GM18907 (cell line): ENCODE results near the gene POLE.
"Not testable (repeated sequence)": the region's sequence is repeated elsewhere in the genome, so short reads cannot be mapped to it uniquely, and the experiment has no call there.

Source experiments
- ATAC-seq: cut with Tn5 transposase; IDR thresholded peaks from one replicate; pipeline ENCODE4 v1.9.1; 2021; ENCODE audit warnings: mild to moderate bottlenecking, moderate library complexity; ENCODE audit not compliant: unreplicated experiment

POLE gene

DNA sequence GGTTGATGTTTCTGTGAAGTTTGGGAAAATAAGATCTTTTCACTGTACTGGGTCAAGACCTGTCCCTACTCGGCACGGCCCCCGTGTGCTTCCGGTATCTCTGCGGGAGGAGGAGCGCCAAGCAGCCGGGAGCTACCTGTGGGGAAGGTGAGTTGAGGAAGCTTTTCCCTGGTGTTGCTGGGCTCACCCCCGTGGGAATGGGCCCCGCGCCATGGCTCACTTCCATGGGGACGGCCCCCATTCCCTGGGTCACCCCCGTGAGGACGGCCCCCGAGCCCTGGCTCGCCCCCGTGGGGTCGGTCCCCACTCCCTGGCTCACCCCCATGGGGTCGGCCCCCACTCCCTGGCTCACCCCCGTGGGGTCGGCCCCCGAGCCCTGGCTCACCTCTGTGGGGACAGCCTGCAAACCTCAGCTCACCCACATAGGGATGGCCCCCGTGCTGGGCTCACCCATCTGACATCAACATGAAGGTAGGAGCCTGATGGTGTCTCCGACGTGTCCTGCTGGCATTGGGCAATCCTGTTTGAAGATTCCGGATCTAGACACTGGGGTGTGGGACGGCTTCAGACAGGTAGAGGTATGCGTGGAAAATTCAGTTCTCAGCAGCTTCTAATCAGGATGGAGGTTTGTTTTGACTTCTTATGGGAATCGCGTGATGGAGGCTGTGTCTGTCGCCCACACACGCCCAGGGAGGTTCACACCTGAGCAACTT lies 85.8 kb downstream of the POLE start:
- no peak for ATAC-seq

DNA sequence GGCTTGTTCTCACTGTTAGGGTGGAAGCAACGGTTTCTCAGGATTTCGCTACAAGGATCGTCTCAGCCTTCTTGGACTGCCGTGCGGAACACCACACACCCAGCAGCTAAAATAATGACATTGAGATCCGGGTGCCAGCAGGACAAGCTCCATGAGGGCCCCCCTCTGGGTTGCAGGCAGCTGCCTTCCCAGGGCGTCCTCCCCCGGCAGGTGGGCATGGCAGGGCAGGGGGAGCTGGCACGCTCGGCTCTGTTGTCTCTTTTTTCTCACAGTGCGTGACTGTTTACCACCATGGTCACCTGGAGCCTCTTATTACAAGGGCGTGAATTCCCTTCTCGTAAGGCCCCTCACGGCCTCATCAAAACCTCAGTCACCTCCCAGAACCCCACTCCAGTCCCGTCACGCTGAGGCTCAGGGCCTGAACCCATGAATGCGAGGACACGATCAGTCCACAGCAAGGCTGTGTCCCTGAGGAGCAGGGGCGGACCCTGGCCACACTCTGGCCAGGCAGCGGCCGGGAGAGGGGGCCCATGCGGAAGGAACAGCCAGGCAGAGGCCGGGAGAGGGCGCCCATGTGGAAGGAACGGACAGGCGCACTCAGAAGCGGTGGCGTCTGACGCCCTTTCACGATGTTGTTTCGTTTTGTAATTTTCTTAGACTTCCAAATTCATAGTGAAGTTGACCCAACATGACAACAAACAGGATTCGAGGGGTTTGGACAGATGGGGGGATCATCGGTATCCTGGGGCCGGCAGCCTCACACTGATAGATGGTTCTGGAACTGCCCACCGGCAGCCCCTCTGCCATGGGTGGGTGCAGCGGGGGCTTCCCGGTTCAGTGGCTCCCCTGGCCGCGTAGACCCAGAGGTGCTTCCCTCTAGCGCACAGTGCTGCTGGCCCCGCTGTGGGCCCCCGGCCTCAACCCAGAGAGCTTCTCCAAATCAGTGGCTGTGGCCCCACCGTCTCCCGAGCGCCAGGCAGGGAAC lies 86.8 kb downstream of the POLE start:
- ATAC-seq = no peak

- ATAC-seq = not testable (repeated sequence)
Measured at GRCh38 chr12:132599502-132599901, 87.6 kb downstream of the POLE start.

GRCh38 chr12:132597333-132598316 lies 89.5 kb downstream of the POLE start:
- no peak for ATAC-seq

DNA sequence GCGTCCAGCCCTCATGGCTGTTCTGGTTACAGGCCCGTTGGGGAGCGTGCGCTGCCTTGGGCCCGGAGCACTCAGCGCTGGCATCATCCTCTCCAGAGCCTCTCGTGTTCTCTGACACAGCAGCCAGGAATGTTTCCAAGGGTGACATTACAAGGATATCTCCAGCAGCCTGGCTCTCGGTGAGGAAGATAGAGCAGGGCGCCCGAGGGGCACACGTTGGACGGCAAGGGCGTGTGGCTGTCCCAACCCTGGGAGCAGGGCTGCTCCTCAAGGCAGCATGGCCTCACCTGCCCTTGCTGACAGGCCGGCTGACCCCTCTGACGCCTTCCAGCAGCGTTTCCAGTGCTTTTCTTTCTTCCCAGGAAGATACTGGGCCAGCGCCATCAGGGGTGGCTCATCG lies 91.1 kb downstream of the POLE start:
- ATAC-seq = no peak

GRCh38 chr12:132595183-132595582 lies 92.0 kb downstream of the POLE start:
- no peak for ATAC-seq

- ATAC-seq = no peak
Measured at GRCh38 chr12:132593938-132594358, 93.2 kb downstream of the POLE start.

DNA sequence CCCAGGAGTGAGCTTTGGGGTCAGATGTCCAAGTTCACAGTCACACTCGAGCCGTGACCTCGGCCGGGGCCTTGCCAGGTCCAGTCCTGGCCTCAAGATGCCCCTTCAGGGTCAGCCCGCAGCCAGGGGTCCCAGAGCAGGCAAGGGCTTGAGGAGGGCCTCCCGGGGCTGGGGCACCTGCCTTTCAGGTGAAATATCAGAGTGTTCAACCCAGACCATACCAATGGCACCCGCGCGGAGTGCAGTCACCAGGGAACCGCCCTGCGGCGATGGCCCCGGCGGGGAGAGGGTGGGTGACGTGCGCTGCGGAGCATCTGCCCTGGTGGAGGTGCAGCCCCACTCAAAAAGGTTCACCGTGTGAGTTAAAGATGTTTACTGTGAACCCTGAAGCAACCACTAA lies 93.6 kb downstream of the POLE start:
- ATAC-seq = no peak

GRCh38 chr12:132593071-132593470 lies 94.1 kb downstream of the POLE start:
- ATAC-seq = no peak

- ATAC-seq = no peak
Measured at GRCh38 chr12:132592282-132592970, 94.7 kb downstream of the POLE start.

- no peak for ATAC-seq
Measured at GRCh38 chr12:132591107-132591935, 95.8 kb downstream of the POLE start.

DNA sequence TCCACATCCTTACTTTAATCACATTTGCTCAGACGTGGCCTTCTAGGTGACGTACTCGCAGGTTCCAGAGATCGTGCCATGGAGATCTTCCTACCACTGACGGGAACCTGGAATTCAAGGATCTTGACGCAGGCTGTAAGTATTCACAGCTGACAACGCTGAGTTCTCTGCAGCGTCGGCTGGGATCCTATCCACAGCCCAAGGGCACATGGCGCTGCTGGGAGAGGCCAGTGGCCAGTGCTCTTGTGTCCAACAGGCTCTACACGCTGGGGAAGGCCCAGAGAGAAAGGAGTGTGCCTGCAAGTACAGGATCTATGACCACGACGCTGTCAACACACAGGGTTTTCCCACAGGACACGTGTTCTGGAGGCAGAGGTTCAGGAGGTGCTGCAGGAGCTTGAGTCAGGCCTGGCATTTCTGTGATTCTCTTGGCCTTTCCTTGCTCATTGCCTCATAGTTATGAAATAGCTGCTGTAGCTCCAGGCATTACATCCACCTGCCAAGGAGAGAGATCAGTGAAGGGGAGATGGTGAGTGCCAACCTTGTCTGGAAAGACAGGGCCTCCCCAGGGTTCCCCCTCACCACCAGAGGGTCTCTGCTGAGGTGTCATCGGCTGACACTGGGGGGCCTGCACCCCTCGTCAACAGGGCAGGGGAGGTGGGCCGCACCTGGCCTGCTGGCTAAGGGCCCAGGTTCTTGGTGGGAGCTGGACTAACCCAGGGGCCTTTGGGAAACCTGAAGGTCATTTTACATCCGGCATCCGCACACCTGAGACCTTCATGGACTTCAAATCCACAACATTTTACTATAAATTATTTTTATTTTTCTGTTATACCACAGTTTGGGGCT lies 98.1 kb downstream of the POLE start:
- ATAC-seq = no peak

GRCh38 chr12:132588319-132588718 lies 98.8 kb downstream of the POLE start:
- no peak for ATAC-seq

DNA sequence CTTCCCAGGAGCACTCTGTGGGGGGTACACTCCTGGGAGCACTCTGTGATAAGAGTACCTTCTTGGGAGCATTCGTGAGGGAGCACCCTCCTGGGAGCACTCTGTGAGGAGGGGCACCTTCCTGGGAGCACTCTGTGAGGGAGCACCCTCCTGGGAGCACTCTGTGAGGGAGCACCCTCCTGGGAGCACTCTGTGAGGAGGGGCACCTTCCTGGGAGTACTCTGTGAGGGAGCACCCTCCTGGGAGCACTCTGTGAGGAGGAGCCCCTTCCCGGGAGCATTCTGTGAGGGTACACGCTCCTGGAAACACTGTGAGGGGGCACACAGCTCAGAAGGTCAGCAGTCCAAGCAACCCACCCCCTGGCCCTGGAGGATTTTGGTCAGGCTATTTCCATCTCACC lies 99.4 kb downstream of the POLE start:
- ATAC-seq = no peak

- ATAC-seq = no peak
Measured at GRCh38 chr12:132586929-132587328, 100.2 kb downstream of the POLE start.

GRCh38 chr12:132585177-132585576 lies 102.0 kb downstream of the POLE start:
- no peak for ATAC-seq

DNA sequence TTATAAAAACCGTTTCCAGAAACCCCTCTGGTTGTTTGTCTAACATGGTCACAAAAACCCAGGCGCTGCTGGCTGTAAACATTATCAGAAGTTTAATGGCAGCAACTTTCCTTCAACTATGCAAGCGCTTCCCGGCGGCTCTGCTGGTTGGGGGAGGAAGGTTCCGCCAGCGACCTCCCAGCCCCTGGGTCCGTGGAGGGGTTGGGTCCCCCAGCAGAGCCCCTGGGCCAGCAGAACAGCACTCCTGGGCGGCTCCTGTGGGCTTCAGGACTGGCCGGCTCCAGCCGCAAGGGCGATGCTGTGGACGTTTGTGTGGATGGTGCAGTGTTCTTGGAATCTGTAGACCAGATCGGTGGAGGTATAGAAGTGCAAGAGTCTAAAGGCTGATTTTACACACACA lies 102.7 kb downstream of the POLE start:
- ATAC-seq = no peak

DNA sequence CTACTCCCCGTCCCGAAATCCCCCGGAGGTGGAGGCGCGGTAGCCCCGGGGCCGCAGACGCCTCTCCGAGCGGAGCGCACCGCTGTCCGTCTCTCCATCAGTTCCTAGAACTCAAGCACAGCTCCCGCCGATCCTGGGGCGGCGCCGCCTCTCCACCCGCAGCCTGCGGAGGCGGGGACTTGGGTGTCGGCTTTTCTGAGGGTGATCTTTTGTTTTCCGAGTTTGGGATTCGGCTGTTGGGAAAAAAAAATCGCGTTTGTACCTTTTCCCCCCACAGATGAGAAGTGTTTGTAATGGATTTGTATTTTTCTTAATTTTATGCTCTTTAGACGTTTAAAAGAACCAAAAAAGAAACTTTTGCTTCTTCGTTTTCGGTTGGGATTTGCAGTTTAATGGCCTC lies 103.4 kb downstream of the POLE start:
- no peak for ATAC-seq

- no peak for ATAC-seq
Measured at GRCh38 chr12:132583411-132583710, 103.8 kb downstream of the POLE start.
